GM18867 (cell line): ENCODE data around the gene LATS1.
"Not testable (repeated sequence)": the region's sequence is repeated elsewhere in the genome, so short reads cannot be mapped to it uniquely, and the experiment has no call there.

Experiments used
- ATAC-seq: cut with Tn5 transposase; IDR thresholded peaks from one replicate; pipeline ENCODE4 v1.9.1; 2021; ENCODE audit warnings: mild to moderate bottlenecking, moderate library complexity; ENCODE audit not compliant: unreplicated experiment

The LATS1 gene

GRCh38 chr6:149680503-149680902 is 37.4 kb downstream of the LATS1 start:
- ATAC-seq = no peak

- ATAC-seq = not testable (repeated sequence)
Measured at GRCh38 chr6:149672265-149672664, 45.6 kb downstream of the LATS1 start.

DNA sequence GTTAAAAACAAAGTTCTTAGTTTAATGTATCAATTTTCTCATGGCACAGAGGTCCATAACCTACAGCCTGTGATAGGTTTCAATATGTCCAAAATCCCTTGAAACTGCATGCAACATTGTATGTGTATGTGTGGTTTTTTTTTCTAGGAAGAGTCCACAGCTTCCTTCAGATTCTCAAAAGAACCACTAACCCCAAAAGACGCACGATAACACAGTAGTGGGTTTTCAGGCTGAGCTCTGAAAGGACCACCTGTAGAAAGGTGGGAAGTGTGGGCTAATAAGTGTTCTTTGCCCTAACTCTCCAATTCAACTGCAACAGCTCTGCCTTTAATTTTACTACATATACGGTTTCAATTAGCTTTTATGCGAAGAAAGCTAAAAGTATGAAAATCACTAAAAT is 57.9 kb downstream of the LATS1 start:
- ATAC-seq = no peak

- ATAC-seq = no peak
Measured at GRCh38 chr6:149657441-149657840, 60.5 kb downstream of the LATS1 start.

DNA sequence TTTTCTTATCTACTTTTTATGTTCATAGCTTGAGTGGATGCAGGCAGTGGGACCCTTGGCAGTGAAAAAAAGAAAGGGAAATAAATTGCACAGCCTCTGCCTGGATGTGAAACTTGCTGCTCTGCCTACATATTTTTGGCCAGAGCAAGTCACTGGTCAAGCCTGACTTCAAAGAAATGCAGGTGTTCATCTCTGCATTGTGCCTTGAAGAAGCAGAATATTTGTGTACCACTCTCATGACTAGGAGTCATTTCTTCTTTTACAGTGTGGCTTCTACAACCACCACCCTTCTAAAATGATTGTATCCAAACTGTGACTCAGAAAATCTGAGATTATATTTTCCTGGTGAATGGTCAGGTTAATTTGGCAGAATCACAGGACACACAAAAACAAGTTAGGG is 66.8 kb downstream of the LATS1 start:
- ATAC-seq = no peak

DNA sequence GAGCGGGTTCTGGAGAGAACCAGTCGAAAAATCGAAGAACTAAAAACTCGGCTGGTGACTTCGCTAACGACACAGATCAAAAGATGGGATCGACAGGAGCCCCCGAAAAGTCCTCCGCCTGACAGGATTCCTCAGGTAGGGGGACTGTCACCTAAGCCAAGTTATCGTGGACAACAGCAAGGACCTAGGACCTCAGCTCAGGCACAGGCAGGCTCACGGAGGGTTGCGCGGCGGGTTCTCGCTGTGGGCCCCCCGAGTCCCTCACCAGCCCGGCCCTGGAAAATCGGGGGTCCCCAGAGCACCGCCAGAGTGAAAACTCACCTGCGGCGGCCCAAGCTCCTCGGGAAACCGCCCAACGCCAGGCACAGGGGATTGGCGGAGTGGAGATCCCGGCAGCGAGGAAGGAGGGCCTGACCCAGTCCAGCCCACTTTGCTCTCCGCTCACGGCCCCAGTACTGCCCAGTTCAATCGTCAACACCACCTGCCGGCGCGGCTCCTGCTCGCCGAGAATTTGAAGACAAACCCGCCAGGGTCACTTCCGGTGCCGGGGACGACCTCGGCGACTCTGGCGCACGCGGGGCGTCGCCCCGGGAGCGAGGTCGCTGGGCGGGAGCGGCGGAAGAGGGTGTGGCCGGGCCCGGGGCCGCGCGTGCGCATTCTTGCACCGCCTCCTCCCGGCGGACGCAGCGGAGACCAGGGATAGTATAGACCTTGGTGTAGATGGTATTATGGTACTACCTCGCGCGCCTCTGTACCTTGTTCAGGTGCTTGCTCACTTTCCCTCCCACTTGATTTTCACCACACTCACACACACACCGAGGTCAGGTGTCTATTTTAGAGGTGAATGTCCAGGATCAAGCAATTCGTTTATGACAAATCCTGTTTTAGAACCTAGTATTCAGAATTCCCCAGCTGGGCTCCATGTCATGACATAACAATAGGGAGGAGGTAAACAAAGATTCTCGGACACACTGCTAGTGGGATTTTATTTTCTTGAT is 69.5 kb downstream of the LATS1 start, which contains the start of gene KATNA1:
KATNA1 (minus strand) TSS at position 567 of the 998 bp plus-strand sequence. CDS start 10,167 bp downstream, outside the sequence.
- peak; percentile 89 for ATAC-seq

DNA sequence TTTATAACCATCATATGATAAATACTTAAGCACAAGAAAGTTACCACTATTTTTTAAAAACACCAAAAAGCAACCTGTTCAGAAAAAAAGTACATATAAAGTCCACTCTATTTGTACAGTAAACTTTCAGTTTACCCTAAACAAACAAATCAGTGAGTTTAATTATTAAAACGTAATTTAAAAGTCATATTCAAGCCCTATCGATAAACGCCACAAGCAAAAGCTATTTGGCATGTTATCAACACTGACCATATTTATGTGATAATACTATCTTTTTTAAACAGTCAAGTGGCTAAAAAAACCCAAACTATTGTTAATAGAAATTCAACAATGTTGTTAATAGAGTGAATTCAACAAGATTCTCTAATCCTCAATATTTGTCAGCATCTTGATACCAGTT is 71.3 kb downstream of the LATS1 start:
- ATAC-seq = no peak

DNA sequence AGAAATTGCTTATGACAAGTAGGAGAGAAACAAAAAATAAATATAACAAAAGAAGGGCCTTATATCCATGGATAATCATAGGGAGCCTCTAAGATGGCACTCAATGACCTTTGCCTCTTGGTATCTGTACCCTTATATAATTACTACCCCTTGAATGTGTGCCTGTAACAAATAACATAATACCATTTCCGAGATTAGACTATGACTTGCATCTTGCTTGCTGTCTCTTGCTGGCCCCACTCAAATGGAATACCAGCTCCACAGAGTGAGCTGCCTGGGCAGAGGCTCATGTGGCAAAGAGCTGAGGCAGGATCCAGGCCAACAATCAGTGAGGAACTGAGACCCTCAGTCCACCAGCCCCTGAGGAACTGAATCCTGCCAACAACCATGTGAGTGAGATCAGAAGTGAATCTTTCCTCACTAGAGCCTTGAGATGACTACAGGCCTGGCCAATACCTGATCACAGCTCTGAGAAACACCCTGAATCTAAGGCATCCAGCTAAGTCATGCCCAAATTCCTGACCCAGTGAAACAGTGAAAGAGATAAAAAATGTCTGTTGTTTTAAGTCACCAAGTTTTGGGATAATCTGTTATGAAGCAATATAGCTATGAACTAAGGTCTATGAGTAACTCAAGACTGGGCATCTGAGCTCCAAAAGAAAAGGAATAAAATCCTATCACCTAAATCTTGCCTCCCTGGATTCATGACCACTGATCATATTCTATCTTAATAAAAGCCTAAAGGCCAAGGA is 74.9 kb downstream of the LATS1 start:
- no peak for ATAC-seq

DNA sequence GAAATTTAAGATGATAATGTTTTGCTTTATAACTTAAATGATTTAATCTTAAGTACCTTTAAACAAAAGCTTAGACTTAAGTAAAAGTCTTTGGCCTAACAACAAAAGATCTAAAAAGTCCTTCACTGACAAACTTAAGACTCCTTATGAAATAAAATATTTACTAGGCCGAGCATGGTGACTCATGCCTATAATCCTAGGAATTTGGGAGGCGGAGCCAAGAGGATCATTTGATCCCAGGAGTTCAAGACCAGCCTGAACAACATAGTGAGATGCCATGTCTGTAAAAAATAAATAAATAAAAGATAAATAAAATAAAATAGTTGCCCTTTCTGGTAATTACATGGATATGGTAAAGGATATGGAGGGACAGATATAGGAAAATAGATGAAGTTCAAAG is 81.8 kb downstream of the LATS1 start:
- ATAC-seq = no peak

DNA sequence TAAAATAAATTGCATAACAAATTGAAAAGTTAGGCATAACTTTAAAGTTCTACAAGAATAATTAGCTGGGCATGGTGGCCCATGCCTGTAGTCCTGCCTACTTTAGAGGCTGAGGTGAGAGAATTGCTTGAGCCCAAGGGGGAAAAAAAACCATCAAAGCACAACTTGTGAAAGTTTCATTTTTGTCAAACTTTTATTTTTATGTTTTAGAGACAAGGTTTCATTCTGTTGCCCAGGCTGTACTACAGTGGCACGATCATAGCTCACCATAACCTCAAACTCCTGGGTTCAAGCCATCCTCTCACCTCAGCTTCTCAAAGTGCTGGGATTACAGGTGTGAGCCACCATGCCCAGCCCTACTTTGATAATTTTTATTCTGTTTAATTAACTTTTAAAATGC is 83.6 kb downstream of the LATS1 start:
- no peak for ATAC-seq

DNA sequence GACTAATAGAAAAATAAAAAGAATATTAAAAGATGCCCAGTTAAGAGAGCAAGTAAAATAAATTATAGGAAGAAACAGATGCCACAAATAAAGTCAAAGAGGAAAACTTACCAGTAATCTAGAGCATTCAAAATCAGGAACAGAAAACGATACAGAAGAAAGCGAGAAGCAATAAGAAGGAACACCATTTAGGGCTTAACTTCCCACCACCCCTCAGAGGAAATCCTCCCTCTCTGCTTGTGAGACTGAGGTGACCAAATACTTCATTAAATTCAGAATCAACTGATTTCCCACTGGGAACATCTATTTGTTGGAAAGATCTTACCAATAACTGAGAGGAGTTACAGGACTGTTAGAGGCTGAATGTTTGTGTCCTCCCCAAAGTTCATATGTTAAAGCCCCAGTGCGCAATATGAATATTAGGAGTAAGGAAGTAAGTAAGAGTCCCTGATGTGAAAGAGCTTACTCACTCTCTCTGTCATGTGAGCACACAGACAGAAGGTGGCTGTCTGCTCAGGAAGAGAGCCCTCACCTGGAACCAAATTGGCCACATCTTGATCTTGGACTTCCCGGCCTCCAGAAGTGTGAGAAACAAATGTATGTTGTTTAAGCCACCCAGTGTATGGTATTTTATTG is 88.9 kb downstream of the LATS1 start:
- ATAC-seq = peak; percentile 82

DNA sequence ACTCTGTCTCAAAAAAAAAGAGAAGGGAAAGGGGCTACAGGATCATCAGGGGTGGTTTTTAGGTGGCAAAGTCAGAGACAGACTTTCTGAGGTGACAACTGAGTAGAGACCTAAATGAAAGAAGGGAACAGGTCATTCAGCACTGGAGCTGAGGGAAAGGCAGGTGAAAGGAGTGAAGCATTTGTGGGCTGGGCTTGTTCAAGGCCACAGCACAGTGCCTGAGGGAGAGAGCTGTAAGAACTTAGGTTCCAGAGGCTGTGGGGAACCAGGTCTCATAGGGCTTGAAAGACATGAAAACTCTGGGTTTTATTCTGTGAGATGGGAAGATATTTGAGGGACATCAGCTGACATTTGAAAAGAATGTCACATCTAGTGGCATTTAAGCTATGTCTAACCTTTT is 90.2 kb downstream of the LATS1 start:
- no peak for ATAC-seq

- ATAC-seq = no peak
Measured at GRCh38 chr6:149615805-149616204, 102.1 kb downstream of the LATS1 start.

GRCh38 chr6:149614337-149614736 is 103.6 kb downstream of the LATS1 start:
- no peak for ATAC-seq

- ATAC-seq = no peak
Measured at GRCh38 chr6:149608381-149608982, 109.4 kb downstream of the LATS1 start.
